GM19043 (cell line): ENCODE measurements around the gene ANKIB1.
"Not testable (repeated sequence)": the region's sequence is repeated elsewhere in the genome, so short reads cannot be mapped to it uniquely, and the experiment has no call there.

Experiments used
- ATAC-seq: cut with Tn5 transposase; IDR thresholded peaks from one replicate; pipeline ENCODE4 v1.9.1; 2021; ENCODE audit warnings: low read depth; ENCODE audit not compliant: unreplicated experiment

Gene ANKIB1

DNA sequence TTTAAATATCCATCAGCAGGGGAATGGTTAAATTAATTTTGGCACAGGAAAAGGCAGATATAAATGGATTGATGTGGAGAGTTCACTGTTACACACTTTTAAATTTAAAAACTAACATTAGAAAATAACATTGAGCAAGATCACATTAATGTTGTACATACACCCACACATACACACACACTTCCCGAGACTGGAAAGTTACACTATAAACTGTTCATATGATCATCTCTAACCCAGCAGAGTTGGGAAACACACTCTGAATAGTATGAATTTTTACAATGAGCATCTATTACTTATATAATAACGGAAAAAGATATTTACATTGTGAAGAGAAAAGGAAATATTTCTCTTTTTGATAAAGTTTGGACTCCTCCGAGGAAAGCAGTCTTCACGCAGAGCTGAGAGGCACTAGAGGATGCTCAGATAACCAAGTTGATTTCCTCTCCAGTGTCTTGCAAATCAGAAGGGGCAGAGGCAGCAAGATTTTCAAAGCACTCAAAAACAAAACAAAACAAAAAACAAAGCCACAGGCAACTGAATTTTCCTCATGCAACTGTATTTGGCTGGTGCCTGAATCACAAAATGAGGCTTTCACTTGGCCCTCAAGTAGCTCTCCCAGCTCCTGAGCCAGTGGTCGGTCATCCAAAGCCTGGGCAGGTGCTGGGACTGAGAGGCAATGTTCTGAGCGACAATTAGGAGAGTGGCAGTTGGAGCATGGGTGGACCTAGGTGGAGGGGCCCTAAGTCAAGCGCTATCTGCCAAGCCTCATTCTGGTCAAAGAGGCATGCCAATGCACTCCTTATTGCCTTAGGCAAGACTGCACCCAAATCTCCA, 191.1 kb downstream of the ANKIB1 start:
- no peak for ATAC-seq

- no peak for ATAC-seq
These were observed 192.2 kb downstream of the ANKIB1 start for GRCh38 chr7:92437956-92438491.

- ATAC-seq, result not testable (repeated sequence)
These were observed 196.9 kb downstream of the ANKIB1 start for GRCh38 chr7:92442720-92443119.

GRCh38 chr7:92446869-92447344, 201.1 kb downstream of the ANKIB1 start:
- ATAC-seq, result no peak

- peak; percentile 84 for ATAC-seq
These were observed 201.8 kb downstream of the ANKIB1 start, which contains the start of gene GATAD1 for GRCh38 chr7:92447345-92448204. TSS of gene GATAD1 (plus strand) at chr7:92447482. CDS start at chr7:92447730, 248 bp downstream.

DNA sequence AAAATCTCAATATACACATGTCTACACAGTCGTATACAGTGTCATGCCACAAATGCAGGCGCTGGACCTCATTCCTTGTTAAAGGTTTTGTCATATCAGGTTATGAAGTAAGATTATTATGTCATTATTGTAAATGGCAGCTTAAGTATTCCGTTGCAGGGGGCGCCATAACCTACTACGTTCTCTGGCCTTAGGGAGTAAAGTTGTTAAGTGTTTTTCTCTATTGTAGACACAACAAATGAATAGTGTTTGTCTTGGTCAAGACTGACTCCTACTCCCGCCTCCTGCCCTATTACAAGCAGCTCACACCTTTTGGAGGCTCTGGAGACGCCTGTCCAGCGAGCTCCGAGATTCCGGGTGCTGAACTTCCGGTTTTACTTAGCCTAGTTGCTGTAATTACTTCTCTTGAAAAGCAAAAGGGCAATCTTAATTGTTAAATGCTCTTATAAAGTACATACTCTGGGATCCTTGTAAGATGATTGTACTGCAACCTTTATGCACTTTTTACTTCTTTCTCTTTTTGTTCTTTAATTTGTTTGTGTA, 202.5 kb downstream of the ANKIB1 start:
- ATAC-seq, result peak; percentile 35
